SU-DHL-6 (cell line): ENCODE data around the gene ERF.

ENCODE experiments used
- CTCF ChIP-seq: fragments of 200-600 bp; sonication (generic); IDR thresholded peaks from one replicate; pipeline ENCODE4 v1.5.1; 2017; ENCODE audit warnings: antibody characterized with exemption, mild to moderate bottlenecking, low read length, moderate library complexity; ENCODE audit not compliant: insufficient read depth, poor library complexity, severe bottlenecking
- EZH2phosphoT487 ChIP-seq: fragments of 200-600 bp; sonication (generic), shearing (Covaris generic); conservative IDR thresholded peaks from 2 replicates; pipeline ENCODE4 v1.6.1; 2018; ENCODE audit warnings: mild to moderate bottlenecking, antibody characterized with exemption, low read length, moderate library complexity, mixed read lengths

GRCh38 chr19:42229855-42230351 is 25.0 kb downstream of the ERF start:
- no peak for TF ChIP-seq CTCF
- TF ChIP-seq EZH2phosphoT487, result no peak
